Left lung (tissue), 10 donors: ENCODE results near the gene NT5DC3. TPM values are rescaled to one million over a fixed set of nuclear protein-coding genes. Genes with fewer than 3 reads are reported as not detected.

ENCODE experiments used
- ATAC-seq: fragments of 200-7000 bp; cut with Tn5 transposase; one replicate; pipeline ENCODE4 v1.9.1; 2020; ENCODE audit warnings: moderate library complexity
- DNase-seq, 4 donors: peaks; one replicate each; pipeline ENCODE4 v3.0.0-alpha.2; 2013 to 2020
- H3K27ac ChIP-seq, 2 donors: fragments of 200-600 bp; sonication (generic) in 1 of 2; one replicate each; pipeline versions ENCODE4 v1.5.0 to v1.8.0; 2020 to 2021
- H3K27me3 ChIP-seq, 2 donors: fragments of 200-600 bp; sonication (generic) in 1 of 2; one replicate each; pipeline versions ENCODE4 v1.5.0 to v1.8.0; 2020 to 2021
- H3K36me3 ChIP-seq, 2 donors: fragments of 200-600 bp; sonication (generic) in 1 of 2; one replicate each; pipeline versions ENCODE4 v1.5.0 to v1.8.0; 2020 to 2021
- H3K4me1 ChIP-seq, 2 donors: fragments of 200-600 bp; one replicate each; pipeline ENCODE4 v1.8.0; 2021
- H3K4me3 ChIP-seq, 2 donors: fragments of 200-600 bp; sonication (generic) in 1 of 2; one replicate each; pipeline versions ENCODE4 v1.5.0 to v1.8.0; 2020 to 2021; ENCODE audit warnings: mild to moderate bottlenecking in 1 of 2
- H3K9me3 ChIP-seq, 2 donors: fragments of 200-600 bp; sonication (generic) in 1 of 2; one replicate each; pipeline versions ENCODE4 v1.5.0 to v1.8.0; 2020 to 2021
- CTCF ChIP-seq, 2 donors: fragments of 200-600 bp; sonication (generic) in 1 of 2; IDR thresholded peaks; one replicate each; pipeline versions ENCODE4 v1.5.0 to v1.8.0; 2021; ENCODE audit warnings: antibody characterized with exemption in 2 of 2
- intact Hi-C, 2 donors: fragments of 100-400 bp; cut with DNase I; formaldehyde crosslinking; loops; one replicate each; pipeline versions ENCODE4 v1.11.2 to v1.14.2; 2022
- polyA plus RNA-seq, 6 donors: library from polyadenylated mRNA; unstranded; fragments of 120-200 nt; gene quantifications; one replicate each; pipeline ENCODE4 v1.2.1, GENCODE V29; 2013; ENCODE audit not compliant: insufficient read length in 6 of 6
- total RNA-seq, 2 donors: library from RNA; stranded (reverse); fragmentation: NEBNext Ultra II Directional; extraction: Animal tissue kit (Norgen Biotek cat#: 25700); gene quantifications; one replicate each; pipeline ENCODE4 v1.2.1, GENCODE V29; 2021
- donor health status: DM: no; HTN: yes; CAD: no.
- donor health status: DM: no; HTN: no; CAD: no.

Gene NT5DC3
- total and polyA plus RNA-seq, 8 donors, result 5.2 to 8.9 (median 7.5) TPM

GRCh38 chr12:103855896-103856657 lies 15.0 kb upstream of the NT5DC3 start:
- ATAC-seq, result no peak

GRCh38 chr12:103855036-103855712 lies 14.1 kb upstream of the NT5DC3 start:
- TF ChIP-seq CTCF (IDR thresholded peaks at IDR 0.05), result no peak
- intact Hi-C loops, result no loop called here
- no peak for DNase-seq
- Histone ChIP-seq H3K9me3 (no peaks in the 10 kb centered on the region), H3K36me3 (no peaks in the 10 kb centered on the region), H3K4me1 (no peaks in the 10 kb centered on the region), H3K27me3 (no peaks in the 10 kb centered on the region), H3K27ac (no peak overlapping the region), H3K4me3 (no peak overlapping the region)
- no peak for ATAC-seq

More at GRCh38 chr12:103855896-103856657, 15.0 kb upstream of the NT5DC3 start:
- Histone ChIP-seq H3K4me1 (no peaks in the 10 kb centered on the region), H3K4me3 (no peak overlapping the region), H3K9me3 (no peaks in the 10 kb centered on the region), H3K27me3 (no peaks in the 10 kb centered on the region), H3K36me3 (no peaks in the 10 kb centered on the region), H3K27ac (no peak overlapping the region)
- TF ChIP-seq CTCF (IDR thresholded peaks at IDR 0.05), result no peak
- DNase-seq, result no peak
- intact Hi-C loops, result no loop called here

- intact Hi-C loops, result no loop called here
- Histone ChIP-seq H3K4me1 (no peaks in the 10 kb centered on the region), H3K27ac (no peak overlapping the region), H3K4me3 (no peak overlapping the region), H3K36me3 (no peaks in the 10 kb centered on the region), H3K9me3 (no peaks in the 10 kb centered on the region), H3K27me3 (no peaks in the 10 kb centered on the region)
- DNase-seq (no peak), ATAC-seq (no peak)
- TF ChIP-seq CTCF (IDR thresholded peaks at IDR 0.05), result no peak
Measured at GRCh38 chr12:103854372-103854973, 13.4 kb upstream of the NT5DC3 start.

- Histone ChIP-seq H3K4me1 (no peaks in the 10 kb centered on the region), H3K9me3 (no peaks in the 10 kb centered on the region), H3K4me3 (no peak overlapping the region), H3K36me3 (no peaks in the 10 kb centered on the region), H3K27me3 (no peaks in the 10 kb centered on the region), H3K27ac (no peak overlapping the region)
- TF ChIP-seq CTCF (IDR thresholded peaks at IDR 0.05), result no peak
- intact Hi-C loops, result no loop called here
- DNase-seq (no peak), ATAC-seq (peak; percentile 39)
Measured at GRCh38 chr12:103852498-103852997, 11.5 kb upstream of the NT5DC3 start.

GRCh38 chr12:103851127-103851526 lies 10.1 kb upstream of the NT5DC3 start:
- no peaks in the 10 kb centered on the region for H3K27me3 ChIP-seq
- DNase-seq (no peak), ATAC-seq (no peak)
- no peaks in the 10 kb centered on the region for H3K36me3 ChIP-seq
- intact Hi-C loops, result no loop called here
- no peak overlapping the region for H3K27ac ChIP-seq
- no peaks in the 10 kb centered on the region for H3K4me1 ChIP-seq
- no peak for TF ChIP-seq CTCF (IDR thresholded peaks at IDR 0.05)
- no peak overlapping the region for H3K4me3 ChIP-seq
- no peaks in the 10 kb centered on the region for H3K9me3 ChIP-seq
